NT2/D1 (cell line): ENCODE measurements around the gene KRAS.

Experiments used
- DNase-seq: peaks from one replicate; pipeline ENCODE4 v3.0.0-alpha.2; 2011; ENCODE audit warnings: low read depth, low spot score
- H3K27me3 ChIP-seq: 2 replicates; pipeline ENCODE4 v1.6.0; 2011; ENCODE audit warnings: mild to moderate bottlenecking; ENCODE audit not compliant: insufficient read length, insufficient read depth
- H3K36me3 ChIP-seq: 2 replicates; pipeline ENCODE4 v1.6.1; 2011; ENCODE audit warnings: mild to moderate bottlenecking, low read length, mixed read lengths; ENCODE audit not compliant: insufficient read depth, insufficient read length
- H3K4me1 ChIP-seq: 2 replicates; pipeline ENCODE4 v1.5.1; 2011; ENCODE audit not compliant: insufficient read depth, insufficient read length
- H3K4me3 ChIP-seq: 2 replicates; pipeline ENCODE4 v1.5.1; 2011; ENCODE audit warnings: low read depth; ENCODE audit not compliant: insufficient read length
- H3K9ac ChIP-seq: 2 replicates; pipeline ENCODE4 v1.6.0; 2011; ENCODE audit warnings: low read depth; ENCODE audit not compliant: insufficient read length
- H3K9me3 ChIP-seq: 2 replicates; pipeline ENCODE4 v1.5.1; 2011; ENCODE audit warnings: mild to moderate bottlenecking, low read length; ENCODE audit not compliant: insufficient read depth
- SUZ12 ChIP-seq: IDR thresholded peaks from 2 replicates; pipeline ENCODE4 v1.6.1; 2011; ENCODE audit not compliant: insufficient read length, insufficient read depth; ENCODE audit errors: extremely low read depth
- YY1 ChIP-seq: IDR thresholded peaks from 2 replicates; pipeline ENCODE4 v1.6.1; 2011; ENCODE audit not compliant: insufficient read length, insufficient read depth
- ZNF274 ChIP-seq: IDR thresholded peaks from 2 replicates; pipeline ENCODE4 v1.6.1; 2011; ENCODE audit warnings: mild to moderate bottlenecking, low read depth, low read length

KRAS gene

DNA sequence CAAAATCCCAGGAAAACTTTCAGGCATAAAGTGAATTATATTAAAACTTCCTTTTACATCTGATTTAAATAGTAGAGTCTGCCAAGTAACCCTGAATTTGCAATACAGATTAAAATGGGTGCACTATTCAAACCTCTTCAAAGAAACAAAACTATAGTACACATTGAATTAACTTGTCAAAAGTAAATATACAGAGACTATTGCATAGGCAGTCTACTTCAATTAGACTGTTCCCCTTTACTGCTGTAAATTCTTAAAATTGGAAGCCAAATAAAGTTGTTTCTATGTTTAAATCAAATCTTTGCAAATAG, 7.1 kb downstream of the KRAS start:
- TF ChIP-seq SUZ12 (no peak), YY1 (no peak), ZNF274 (no peak)
- Histone ChIP-seq H3K36me3 (peaks cover 73% of the 10 kb centered on the region), H3K27me3 (no peaks in the 10 kb centered on the region), H3K4me1 (no peaks in the 10 kb centered on the region), H3K9me3 (no peaks in the 10 kb centered on the region), H3K9ac (no peak overlapping the region), H3K4me3 (no peak overlapping the region)
- no peak for DNase-seq

DNA sequence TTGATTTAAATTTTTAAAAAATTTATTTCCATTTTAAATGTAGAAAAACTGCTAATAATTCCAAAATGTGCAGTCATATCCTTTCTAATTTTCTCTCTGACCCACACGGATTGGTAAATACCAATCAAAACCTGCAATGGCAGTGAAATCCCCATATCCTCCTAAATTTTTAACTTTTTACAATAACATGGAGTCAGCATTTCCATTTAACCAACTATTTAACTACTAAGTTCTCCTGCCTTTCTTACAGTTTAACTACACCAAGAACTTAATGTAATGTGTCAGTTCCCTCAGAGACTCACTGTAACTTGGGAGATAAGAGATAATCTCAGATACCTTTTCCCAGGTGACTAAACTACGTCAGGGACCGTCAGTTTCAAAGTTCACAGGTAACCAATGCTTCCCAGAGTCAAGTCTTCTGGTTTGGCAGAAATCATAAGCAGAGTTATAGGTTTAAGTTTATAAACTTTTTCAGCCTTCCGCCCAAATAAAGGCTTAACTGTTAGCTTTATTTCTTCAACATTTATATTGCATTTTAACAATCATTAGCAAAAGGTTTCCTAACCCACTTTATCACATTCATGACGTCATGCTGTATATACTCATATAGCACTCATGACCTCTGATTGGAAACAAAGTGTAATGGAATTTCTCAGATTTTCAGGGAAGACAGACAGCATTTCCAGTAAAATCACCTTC, 7.6 kb downstream of the KRAS start:
- TF ChIP-seq ZNF274: no peak
- TF ChIP-seq YY1: no peak
- TF ChIP-seq SUZ12: no peak
- Histone ChIP-seq H3K36me3 (peaks cover 73% of the 10 kb centered on the region), H3K4me1 (no peaks in the 10 kb centered on the region), H3K27me3 (no peaks in the 10 kb centered on the region), H3K9ac (no peak overlapping the region), H3K4me3 (no peak overlapping the region), H3K9me3 (no peaks in the 10 kb centered on the region)
- DNase-seq: no peak

DNA sequence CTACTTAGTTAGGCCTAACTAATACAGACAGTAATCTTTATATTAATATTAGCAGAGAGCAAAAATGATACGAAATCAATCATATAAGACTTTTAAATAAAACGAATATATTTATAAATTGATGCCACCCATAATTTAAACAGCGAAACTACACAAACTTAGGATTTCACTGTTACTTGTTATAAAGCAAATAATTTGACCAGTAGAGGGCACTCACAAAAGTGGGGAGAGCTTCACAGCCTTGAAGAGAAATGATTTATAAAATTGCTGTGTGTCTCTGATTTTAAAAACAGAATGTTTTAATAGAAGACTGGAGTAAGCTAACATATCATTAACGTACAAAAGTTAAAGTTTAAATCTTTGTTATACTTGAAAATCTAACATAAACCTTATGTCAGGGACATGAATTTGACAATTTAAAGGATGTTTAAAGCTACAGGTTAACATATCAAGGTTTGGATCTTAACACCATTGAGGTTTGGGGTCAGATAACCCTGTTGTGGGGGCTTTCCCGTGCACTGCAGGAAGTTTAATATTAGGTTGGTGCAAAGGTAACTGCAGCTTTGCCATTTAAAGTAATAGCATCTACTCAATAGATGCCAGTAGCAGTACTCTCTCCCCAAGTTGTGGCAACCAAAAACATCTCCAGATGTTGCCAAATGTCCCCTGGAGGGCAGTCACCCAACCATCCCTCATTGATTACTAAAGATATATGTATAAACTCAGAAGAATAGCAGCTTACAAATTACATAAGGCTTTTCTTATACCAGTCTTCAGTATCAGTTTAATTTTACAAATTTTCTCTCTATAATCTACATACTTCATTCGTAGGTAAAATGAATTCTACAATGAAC, 9.3 kb downstream of the KRAS start:
- H3K9me3 ChIP-seq: no peaks in the 10 kb centered on the region
- no peak for TF ChIP-seq ZNF274
- H3K36me3 ChIP-seq: peaks cover 75% of the 10 kb centered on the region

DNA sequence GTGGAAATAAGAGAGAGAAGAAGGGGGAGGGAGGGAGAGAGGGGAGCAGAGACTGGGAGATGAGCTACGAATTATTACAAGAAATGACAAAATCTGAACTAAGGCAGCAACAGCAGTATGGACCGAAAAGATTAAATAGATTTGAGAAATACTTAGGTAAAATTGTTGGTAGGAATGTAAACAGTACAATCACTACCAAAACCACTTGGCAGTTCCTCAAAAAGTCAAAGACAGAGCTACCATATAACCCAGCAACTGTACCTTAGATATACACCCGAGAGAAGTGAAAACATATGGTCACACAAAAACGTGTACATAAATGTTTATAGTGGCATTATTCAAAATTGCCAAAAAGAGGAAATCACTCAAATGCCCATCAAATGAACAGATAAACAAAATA, 14.1 kb downstream of the KRAS start:
- Histone ChIP-seq H3K27me3 (no peaks in the 10 kb centered on the region), H3K36me3 (peaks cover 73% of the 10 kb centered on the region), H3K4me3 (no peak overlapping the region), H3K9me3 (no peaks in the 10 kb centered on the region), H3K4me1 (no peaks in the 10 kb centered on the region), H3K9ac (no peak overlapping the region)
- DNase-seq: no peak
- TF ChIP-seq YY1 (no peak), SUZ12 (no peak), ZNF274 (no peak)

More for the DNA sequence above, 9.3 kb downstream of the KRAS start:
- Histone ChIP-seq H3K27me3 (no peaks in the 10 kb centered on the region), H3K4me3 (no peak overlapping the region), H3K9ac (no peak overlapping the region), H3K4me1 (no peaks in the 10 kb centered on the region)
- DNase-seq: peak; percentile 56

DNA sequence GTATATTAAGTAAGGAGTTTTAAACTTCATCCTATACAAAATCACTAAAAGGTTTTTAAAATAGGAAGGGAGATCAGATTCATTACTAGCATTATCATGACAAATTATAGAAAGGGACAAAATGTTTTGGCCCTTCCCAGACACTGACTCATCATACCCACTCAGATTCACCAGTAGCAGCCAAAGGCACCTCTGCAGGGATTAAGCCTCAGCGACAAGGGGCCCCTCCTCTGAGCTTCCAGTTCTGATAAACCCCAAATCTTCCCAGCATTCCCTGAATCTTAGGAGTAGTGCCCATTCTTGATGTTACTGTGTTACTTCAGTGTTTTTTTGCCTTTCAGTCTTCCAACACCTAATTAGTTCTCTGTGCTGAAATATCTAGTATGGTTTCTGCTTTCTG, 14.5 kb downstream of the KRAS start:
- peaks cover 70% of the 10 kb centered on the region for H3K36me3 ChIP-seq
- no peaks in the 10 kb centered on the region for H3K9me3 ChIP-seq
- no peaks in the 10 kb centered on the region for H3K27me3 ChIP-seq
- no peak overlapping the region for H3K9ac ChIP-seq
- H3K4me1 ChIP-seq: no peaks in the 10 kb centered on the region
- TF ChIP-seq ZNF274: no peak
- TF ChIP-seq SUZ12: no peak
- no peak for TF ChIP-seq YY1
- no peak overlapping the region for H3K4me3 ChIP-seq
- DNase-seq: no peak

DNA sequence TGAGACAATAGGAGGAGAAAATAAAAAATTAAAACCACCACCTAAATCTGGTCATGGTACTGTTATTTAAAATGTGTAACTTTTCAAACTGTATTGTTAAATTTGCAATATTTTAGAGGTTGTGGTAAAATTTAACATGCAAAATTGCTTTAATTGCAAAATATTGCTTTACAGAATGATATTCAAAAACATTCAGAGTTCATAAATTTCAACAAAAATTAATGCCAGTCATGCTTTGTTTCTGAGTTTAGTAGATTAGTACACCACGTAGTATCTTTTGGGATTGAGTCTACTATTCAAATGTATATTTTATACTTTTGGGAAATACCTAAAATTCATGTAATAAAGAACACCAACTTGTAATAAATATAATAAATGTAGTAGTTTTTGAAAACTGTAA, 37.4 kb downstream of the KRAS start:
- Histone ChIP-seq H3K27me3 (no peaks in the 10 kb centered on the region), H3K4me1 (no peaks in the 10 kb centered on the region), H3K9me3 (no peaks in the 10 kb centered on the region), H3K9ac (no peak overlapping the region), H3K36me3 (peaks cover 42% of the 10 kb centered on the region), H3K4me3 (no peak overlapping the region)
- DNase-seq: no peak
- TF ChIP-seq SUZ12 (no peak), YY1 (no peak), ZNF274 (no peak)

DNA sequence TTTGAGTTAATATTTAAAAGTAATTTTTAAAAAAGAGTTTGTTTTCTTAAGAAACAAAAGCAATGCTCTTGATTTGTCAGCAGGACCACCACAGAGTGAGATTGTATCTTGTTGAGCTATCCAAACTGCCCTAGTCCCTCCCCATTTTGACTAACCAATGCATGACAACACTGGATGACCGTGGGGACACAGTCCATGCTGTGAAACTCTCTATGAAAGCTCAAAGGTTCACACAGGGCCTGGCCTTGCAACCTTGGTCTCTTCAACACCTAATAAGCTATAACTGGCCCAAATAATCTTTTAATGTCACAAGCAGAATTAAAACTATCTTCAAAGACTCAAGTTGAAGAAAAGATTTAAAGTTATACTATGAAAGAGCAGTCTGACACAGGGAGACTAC, 42.2 kb downstream of the KRAS start:
- DNase-seq: no peak
- peaks cover 64% of the 10 kb centered on the region for H3K36me3 ChIP-seq
- no peak overlapping the region for H3K4me3 ChIP-seq
- TF ChIP-seq ZNF274 (no peak), YY1 (no peak), SUZ12 (no peak)
- no peaks in the 10 kb centered on the region for H3K4me1 ChIP-seq
- H3K9ac ChIP-seq: no peak overlapping the region
- H3K27me3 ChIP-seq: no peaks in the 10 kb centered on the region
- no peaks in the 10 kb centered on the region for H3K9me3 ChIP-seq
